GM18909 (cell line): Measurements from ENCODE around the gene FYTTD1.
A peak's percentile ranks its signal among the peaks of the same experiment; 100 is the strongest.

Experiments used
- ATAC-seq: cut with Tn5 transposase; IDR thresholded peaks from one replicate; pipeline ENCODE4 v1.9.1; 2021; ENCODE audit warnings: mild to moderate bottlenecking; ENCODE audit not compliant: unreplicated experiment, poor library complexity

The FYTTD1 gene

DNA sequence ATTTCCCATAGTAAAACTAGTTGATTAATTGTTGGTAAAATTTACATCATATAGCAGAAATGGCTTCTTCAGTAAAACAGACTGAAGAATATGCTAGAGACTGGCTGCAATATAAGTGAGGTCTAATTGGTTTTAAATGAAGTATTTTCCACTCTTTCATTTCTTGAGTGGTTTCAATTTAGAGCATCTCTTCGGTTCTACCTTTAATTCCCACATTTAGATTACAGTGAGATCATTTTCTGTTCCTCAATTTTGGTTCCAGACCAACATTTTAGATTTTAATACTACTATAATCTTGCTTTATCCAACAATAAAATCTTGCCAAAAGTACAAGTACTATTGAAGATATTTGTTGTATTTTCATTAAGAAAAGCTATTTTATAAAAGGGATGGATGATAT lies 40.4 kb downstream of the FYTTD1 start:
- no peak for ATAC-seq

DNA sequence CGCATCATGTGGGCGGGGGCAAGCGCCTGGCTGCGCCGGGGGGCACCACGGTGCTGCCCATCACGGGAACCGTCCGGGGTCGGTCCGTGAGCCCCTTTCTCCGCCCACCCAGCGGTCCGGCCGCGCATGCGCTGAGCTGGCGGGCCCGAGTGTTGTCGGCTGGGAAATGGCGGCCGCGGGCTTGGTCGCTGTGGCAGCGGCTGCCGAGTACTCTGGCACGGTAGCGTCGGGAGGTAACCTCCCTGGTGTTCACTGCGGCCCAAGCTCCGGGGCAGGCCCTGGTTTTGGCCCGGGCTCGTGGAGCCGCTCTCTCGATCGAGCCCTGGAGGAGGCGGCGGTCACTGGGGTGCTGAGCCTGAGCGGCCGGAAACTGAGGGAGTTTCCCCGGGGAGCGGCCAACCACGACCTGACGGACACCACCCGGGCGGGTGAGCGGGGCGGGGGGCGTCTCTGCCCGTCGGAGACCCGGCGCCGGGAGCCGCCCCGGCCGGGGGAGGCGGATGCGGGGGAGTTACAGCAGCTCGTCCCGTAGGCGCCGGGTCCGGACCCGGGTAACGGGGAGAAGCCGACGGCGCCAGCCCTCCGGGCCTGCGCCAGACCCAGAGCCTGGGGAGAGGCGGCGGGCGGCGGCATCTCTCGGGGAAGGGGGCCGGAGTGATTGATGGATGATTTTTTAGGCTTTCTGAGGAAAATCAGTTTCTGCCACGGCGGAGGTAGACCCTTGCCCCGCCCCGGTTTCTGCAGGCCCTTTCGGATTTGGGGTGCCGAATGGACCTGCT lies 41.6 kb downstream of the FYTTD1 start, which contains the start of gene LRCH3:
Gene LRCH3 (plus strand): TSS at position 142 of the 779 bp plus-strand sequence. CDS start 25 bp downstream, at position 167.
- peak; percentile 85 for ATAC-seq

DNA sequence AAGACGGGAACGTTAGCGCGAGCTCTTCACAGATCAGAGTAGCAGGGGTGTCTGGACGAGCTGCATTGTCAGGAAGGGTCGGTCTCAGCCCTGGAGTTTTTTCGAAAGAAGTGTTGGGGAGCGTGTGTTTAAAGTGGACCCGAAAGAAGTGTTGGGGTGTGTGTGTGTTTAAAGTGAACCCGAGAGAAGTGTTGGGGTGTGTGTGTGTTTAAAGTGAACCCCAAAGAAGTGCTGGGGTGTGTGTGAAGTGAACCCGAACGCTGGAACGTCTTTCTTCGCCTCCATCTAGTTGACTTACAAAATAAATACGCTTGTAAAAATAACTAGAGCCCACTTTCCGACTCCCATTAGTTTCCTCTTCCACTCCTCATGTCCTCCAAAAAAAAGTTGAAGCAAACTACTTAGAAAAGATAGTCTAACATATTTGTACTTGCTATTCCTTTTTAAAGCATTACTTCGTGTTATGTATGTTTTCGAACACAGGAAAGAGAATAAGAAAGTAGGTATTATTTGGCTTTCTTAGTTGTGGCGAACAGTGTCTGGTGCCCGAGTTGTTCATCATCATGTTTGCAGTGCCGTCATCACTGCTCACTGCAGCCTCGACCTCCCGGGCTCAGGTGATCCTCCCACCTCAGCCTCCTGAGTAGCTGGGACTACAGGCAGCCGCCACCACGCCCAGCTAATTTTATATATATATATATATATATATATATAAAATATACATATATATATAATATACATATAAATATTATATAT lies 42.4 kb downstream of the FYTTD1 start:
- ATAC-seq = peak; percentile 3

- no peak for ATAC-seq
Measured at GRCh38 chr3:197793247-197793646, 43.6 kb downstream of the FYTTD1 start.

- ATAC-seq = no peak
Measured at GRCh38 chr3:197794115-197794514, 44.4 kb downstream of the FYTTD1 start.

GRCh38 chr3:197795200-197795599 lies 45.5 kb downstream of the FYTTD1 start:
- ATAC-seq = no peak

- ATAC-seq = no peak
Measured at GRCh38 chr3:197796087-197796486, 46.4 kb downstream of the FYTTD1 start.

- peak; percentile 58 for ATAC-seq
Measured at GRCh38 chr3:197798863-197799262, 49.2 kb downstream of the FYTTD1 start.

GRCh38 chr3:197800379-197800778 lies 50.7 kb downstream of the FYTTD1 start:
- ATAC-seq = no peak

DNA sequence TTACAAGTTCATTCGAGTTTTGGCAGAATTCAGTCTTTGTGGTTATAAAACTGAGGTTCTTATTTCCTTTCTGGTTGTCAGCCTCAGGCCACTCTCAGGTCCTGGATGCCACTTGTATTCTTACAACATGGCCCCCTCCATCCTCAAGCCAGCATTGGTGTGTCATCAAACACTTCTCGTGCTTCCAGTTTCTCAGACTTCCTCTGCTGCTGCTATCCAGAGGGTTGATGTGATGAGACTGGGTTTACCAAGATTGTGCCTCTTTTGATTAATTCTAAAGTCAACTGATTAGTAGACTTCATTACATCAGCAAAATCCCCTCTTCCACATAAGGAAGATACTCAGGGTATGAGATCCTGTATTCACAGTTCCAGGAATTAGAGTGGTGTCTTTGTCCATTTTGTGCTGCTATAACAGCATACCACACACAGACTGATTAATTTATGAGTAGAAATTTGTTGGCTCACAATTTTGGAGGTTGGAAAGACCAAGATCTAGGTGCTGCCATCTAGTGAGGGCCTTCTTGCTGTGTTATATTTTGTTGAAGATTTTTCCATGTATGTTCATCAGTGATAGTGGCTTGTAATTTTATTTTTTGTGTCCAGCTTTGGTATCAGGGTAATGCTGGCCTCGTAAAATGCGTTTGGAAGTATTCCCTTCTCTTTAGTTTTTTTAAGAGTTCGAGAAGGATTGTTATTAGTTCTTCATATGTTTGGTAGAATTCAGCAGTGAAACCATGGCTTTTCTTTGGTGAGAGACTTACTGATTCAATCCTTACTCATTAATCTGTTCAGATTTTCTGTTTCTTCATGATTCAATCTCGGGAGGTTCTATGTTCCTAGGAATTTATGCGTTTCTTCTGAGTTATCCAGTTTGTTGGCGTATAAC lies 52.5 kb downstream of the FYTTD1 start:
- ATAC-seq = no peak

DNA sequence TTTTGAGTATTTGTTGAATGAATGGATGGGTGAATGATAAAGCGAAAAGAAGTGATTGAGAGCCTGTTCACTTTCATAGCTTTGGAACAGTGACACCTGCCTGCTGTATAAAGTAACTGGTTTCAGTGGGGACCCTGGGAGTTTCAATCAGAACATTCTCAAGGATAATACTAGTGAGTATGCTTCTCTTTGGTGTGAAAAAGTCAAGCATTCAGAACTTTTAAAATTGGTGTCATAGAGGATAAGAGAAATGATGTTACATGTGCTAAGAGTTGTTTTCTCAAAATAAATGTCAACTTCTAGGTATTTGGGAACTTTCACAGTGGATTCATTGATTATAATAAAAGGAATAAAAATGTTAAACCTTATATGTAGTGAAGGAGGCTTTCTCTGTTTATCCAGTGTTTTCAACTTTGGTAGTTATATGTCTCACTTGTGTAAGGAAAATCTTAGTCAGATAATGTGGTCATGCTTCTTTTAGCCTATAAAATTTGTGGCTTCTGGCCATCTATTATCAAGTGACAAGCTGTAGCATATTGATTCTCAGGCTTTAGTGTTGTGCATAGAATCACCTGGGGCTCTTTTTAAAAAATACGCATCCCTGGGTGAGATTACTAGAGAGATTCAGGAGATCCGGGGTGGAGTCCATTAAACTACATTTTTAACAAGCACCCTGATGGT lies 53.2 kb downstream of the FYTTD1 start:
- no peak for ATAC-seq

GRCh38 chr3:197804511-197804910 lies 54.8 kb downstream of the FYTTD1 start:
- ATAC-seq = no peak

GRCh38 chr3:197807969-197808587 lies 58.4 kb downstream of the FYTTD1 start:
- ATAC-seq = no peak

- ATAC-seq = no peak
Measured at GRCh38 chr3:197809356-197810020, 59.8 kb downstream of the FYTTD1 start.

DNA sequence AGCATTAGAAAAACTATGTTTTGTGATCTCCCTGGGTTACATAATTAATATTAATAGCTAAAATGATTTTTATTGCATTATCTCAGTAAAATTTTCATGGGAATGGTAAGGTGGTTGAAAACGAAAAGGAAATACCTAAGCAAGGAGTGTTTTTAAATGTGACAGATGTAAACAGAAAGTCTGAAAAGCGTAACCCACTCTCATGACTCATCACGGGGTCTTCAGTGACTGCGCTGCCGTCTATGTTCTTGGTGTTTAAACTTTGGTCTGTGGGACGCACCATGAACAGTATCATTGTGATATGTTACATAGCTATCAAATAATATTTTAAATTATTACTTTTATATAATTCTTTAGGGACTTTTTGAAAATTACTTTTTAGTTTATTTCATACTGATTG lies 61.2 kb downstream of the FYTTD1 start:
- no peak for ATAC-seq

DNA sequence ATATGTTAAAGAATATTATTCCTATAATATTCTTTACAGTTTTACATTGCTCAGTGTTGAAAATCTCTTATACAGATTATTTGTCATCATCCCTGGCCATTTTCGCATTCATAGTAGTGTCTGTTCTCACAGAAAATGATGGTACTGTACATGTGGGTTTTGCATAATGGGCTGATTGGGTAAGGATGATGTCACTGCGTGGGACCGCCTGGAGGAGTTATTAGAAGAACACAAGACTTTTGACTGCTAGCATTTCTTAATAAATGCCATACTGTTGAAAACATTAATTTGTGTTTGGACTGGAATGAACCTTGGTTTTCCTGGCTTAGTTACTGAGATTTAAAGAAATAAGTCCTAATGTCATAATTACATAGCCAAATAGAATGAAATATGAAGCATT lies 61.7 kb downstream of the FYTTD1 start:
- no peak for ATAC-seq

- no peak for ATAC-seq
Measured at GRCh38 chr3:197814372-197814771, 64.7 kb downstream of the FYTTD1 start.

- ATAC-seq = no peak
Measured at GRCh38 chr3:197820550-197821335, 71.1 kb downstream of the FYTTD1 start.
